K562 (cell line): ENCODE data around the gene STRN3. TPM values are rescaled to one million over a fixed set of nuclear protein-coding genes. Genes with fewer than 3 reads are reported as not detected.

Experiments used
- ATAC-seq: fragments of 200-7000 bp; cut with Tn5 transposase; 3 replicates; pipeline ENCODE4 v1.9.1; 2020; ENCODE audit warnings: moderate library complexity
- BruUV-seq: library from RNA; stranded (reverse); fragments of 400-500 nt; replicated peaks from 2 replicates; lab custom pipeline; 2021; lab: Mats Ljungman, UMichigan
- CTCF ChIA-PET: fragments of 300-600 bp; formaldehyde crosslinking; extraction: SDS; loops from one replicate; lab custom pipeline; 2021; ENCODE audit warnings: low intra/inter-chr PET ratio; lab: Yijun Ruan, JAX
- POLR2A ChIA-PET: fragments of 300-600, 350-650 bp; sonication (Branson Sonifier 250); formaldehyde crosslinking; extraction: SDS; loops from one replicate; lab custom pipeline; 2021; ENCODE audit warnings: antibody characterized with exemption, inconsistent platforms; lab: Yijun Ruan, JAX
- DNase-seq, 4 experiments: peaks; one replicate each; pipeline versions ENCODE4 v3.0.0 to v3.0.0-alpha.2; 2011 to 2018; ENCODE audit warnings: low spot score in 3 of 4, mixed read lengths in 3 of 4; ENCODE audit errors: extremely low read depth in 1 of 4
- FAIRE-seq: peaks from 2 replicates; lab custom pipeline; 2011; peaks lifted over from hg19 to GRCh38; lab: Jason Lieb, UNC
- H2AFZ ChIP-seq: 2 replicates; pipeline ENCODE4 v1.6.0; 2011; ENCODE audit warnings: low read depth, low read length, control low read depth, inconsistent platforms
- H3K27ac ChIP-seq: fragments of 200-600 bp; 3 replicates; pipeline ENCODE4 v1.8.0; 2011; ENCODE audit warnings: low read depth, mild to moderate bottlenecking, control low read depth, inconsistent platforms, low read length, moderate library complexity, mixed read lengths; ENCODE audit errors: extremely low read depth
- H3K27me3 ChIP-seq, 2 experiments: fragments of 300-600 bp in 1 of 2; 2 replicates in 1 of 2; 3 replicates in 1 of 2; pipeline versions ENCODE4 v1.6.0 to v1.8.0; 2011; ENCODE audit warnings: inconsistent platforms in 2 of 2, low read length in 2 of 2, mild to moderate bottlenecking in 1 of 2, mixed read lengths in 1 of 2, moderate library complexity in 1 of 2; ENCODE audit not compliant: control insufficient read depth in 2 of 2, insufficient read depth in 2 of 2
- H3K36me3 ChIP-seq: fragments of 300-600 bp; 3 replicates; pipeline ENCODE4 v1.8.0; 2011; ENCODE audit warnings: mild to moderate bottlenecking, low read length, inconsistent platforms; ENCODE audit not compliant: control insufficient read depth, insufficient read depth
- H3K4me1 ChIP-seq, 2 experiments: fragments of 200-600 bp in 1 of 2; replicated peaks in 1 of 2; 2 replicates in 1 of 2; 3 replicates in 1 of 2; pipeline versions ENCODE4 v1.5.1 to v1.8.0; 2011; ENCODE audit warnings: inconsistent platforms in 2 of 2, low read length in 2 of 2, mild to moderate bottlenecking in 1 of 2, mixed read lengths in 1 of 2, moderate library complexity in 1 of 2; ENCODE audit not compliant: control insufficient read depth in 2 of 2, insufficient read depth in 2 of 2
- H3K4me2 ChIP-seq: 2 replicates; pipeline ENCODE4 v1.6.1; 2011; ENCODE audit warnings: low read length, control low read depth, inconsistent platforms, mixed read lengths; ENCODE audit not compliant: insufficient read depth
- H3K4me3 ChIP-seq: fragments of 200-600 bp; sonication (generic), shearing (Covaris generic); 2 replicates; pipeline ENCODE4 v1.5.1; 2016; ENCODE audit warnings: control low read depth, inconsistent platforms
- H3K79me2 ChIP-seq: fragments of 200-600 bp; 3 replicates; pipeline ENCODE4 v1.8.0; 2011; ENCODE audit warnings: low read length, inconsistent platforms; ENCODE audit not compliant: control insufficient read depth, insufficient read depth
- H3K9ac ChIP-seq, 2 experiments: 2 replicates each; pipeline versions ENCODE4 v1.6.0 to v1.6.1; 2011; ENCODE audit warnings: low read depth in 2 of 2, low read length in 2 of 2, control low read depth in 1 of 2, inconsistent platforms in 1 of 2, mild to moderate bottlenecking in 1 of 2, mixed read lengths in 1 of 2; ENCODE audit not compliant: insufficient read depth in 1 of 2
- H3K9me1 ChIP-seq: one replicate; pipeline ENCODE4 v1.6.0; 2011; ENCODE audit warnings: inconsistent platforms, mild to moderate bottlenecking, low read length, moderate library complexity; ENCODE audit not compliant: control insufficient read depth, insufficient read depth
- H3K9me3 ChIP-seq: replicated peaks from 2 replicates; pipeline ENCODE4 v1.5.1; 2011; ENCODE audit warnings: low read depth, low read length, inconsistent platforms; ENCODE audit not compliant: control insufficient read depth, insufficient read depth
- H4K20me1 ChIP-seq: replicated peaks from 2 replicates; pipeline ENCODE4 v1.6.1; 2011; ENCODE audit warnings: low read length, inconsistent platforms, mixed read lengths; ENCODE audit not compliant: control insufficient read depth, insufficient read depth
- CEBPB ChIP-seq: fragments of 450-650 bp; IDR thresholded peaks from 2 replicates; pipeline ENCODE4 v1.6.1; 2016; ENCODE audit warnings: missing genetic modification characterization, missing compliant biosample characterization
- ELK1 ChIP-seq: sonication (generic); formaldehyde crosslinking; IDR thresholded peaks from 2 replicates; pipeline ENCODE4 v1.8.1; 2022; ENCODE audit warnings: missing genetic modification reagents
- SMARCB1 ChIP-seq: IDR thresholded peaks from 2 replicates; pipeline ENCODE4 v1.6.1; 2011; ENCODE audit warnings: improper control_type of control experiment, low read depth; ENCODE audit not compliant: insufficient read length
- SUPT5H ChIP-seq: fragments of 450-650 bp; IDR thresholded peaks from 2 replicates; pipeline ENCODE4 v1.6.1; 2016
- ZKSCAN8 ChIP-seq: fragments of 200-800 bp; sonication (Bioruptor generic); IDR thresholded peaks from 2 replicates; pipeline ENCODE4 v1.6.1; 2016; ENCODE audit warnings: missing genetic modification characterization, missing compliant biosample characterization
- ZNF175 ChIP-seq: fragments of 200-800 bp; sonication (Bioruptor generic); IDR thresholded peaks from 2 replicates; pipeline ENCODE4 v1.6.1; 2016; ENCODE audit warnings: low read depth, mild to moderate bottlenecking, missing genetic modification characterization, missing compliant biosample characterization
- ZNF699 ChIP-seq: fragments of 250-450 bp; sonication (Bioruptor Pico); IDR thresholded peaks from 2 replicates; pipeline ENCODE4 v1.8.0; 2021; ENCODE audit warnings: mild to moderate bottlenecking, moderate library complexity; ENCODE audit not compliant: insufficient replicate concordance
- WGBS: fragments of 100-300 bp; shearing (Covaris generic); methylation state at CpG from one replicate; pipeline ENCODE4 v1.1.6; 2016; ENCODE audit warnings: low coverage, mixed read lengths; ENCODE audit not compliant: insufficient coverage; ENCODE audit errors: missing lambda C conversion rate; 5-methylcytosine and 5-hydroxymethylcytosine counted together
- in situ Hi-C: fragments of 300-500 bp; cut with MboI; formaldehyde crosslinking; loops from 4 replicates; pipeline ENCODE4 v1.15.0; 2018; ENCODE audit warnings: inconsistent platforms, mixed read lengths
- intact Hi-C: fragments of 100-400 bp; cut with micrococcal nuclease; formaldehyde crosslinking; loops from 2 replicates; pipeline ENCODE4 v1.14.2; 2022
- polyA plus RNA-seq, 8 experiments: library from polyadenylated mRNA; depleted of rRNA in 4 of 8; stranded (reverse) in 5 of 8; unstranded in 3 of 8; fragments of >200 nt; fragmentation: Nextera tagmentation in 2 of 8; fragmentation: Illumina TruSeq in 1 of 8; extraction: Ambion mirVana in 2 of 8; extraction: Trizol in 1 of 8; gene quantifications; 2 replicates each; pipeline versions ENCODE4 v1.2.1 to v1.2.3, GENCODE V29; 2011 to 2014; ENCODE audit warnings: inconsistent platforms in 1 of 8, missing spikeins in 1 of 8
- total RNA-seq, 7 experiments: library from RNA; depleted of rRNA in 6 of 7; stranded (reverse); fragments of >200 nt in 6 of 7; fragmentation: Illumina TruSeq in 2 of 7; extraction: Trizol in 2 of 7; gene quantifications; 2 replicates each; pipeline versions ENCODE4 v1.2.1 to v1.2.3, GENCODE V29; 2011 to 2021; ENCODE audit warnings: low replicate concordance in 1 of 7
- TF ChIP-seq, protein P1 (sequence below), 3 experiments: fragments of 200-800 bp in 1 of 3; sonication (Bioruptor generic) in 1 of 3; sonication (generic) in 1 of 3; formaldehyde crosslinking in 1 of 3; IDR thresholded peaks; 2 replicates each; pipeline versions ENCODE4 v1.6.1 to v1.8.0; 2016 to 2022; ENCODE audit warnings: mild to moderate bottlenecking in 2 of 3, missing compliant biosample characterization in 2 of 3, missing genetic modification characterization in 2 of 3, missing genetic modification reagents in 1 of 3

Gene STRN3
- total and polyA plus RNA-seq, 9 of the 15 experiments (the other 6 are each of a cell fraction or from before 2014, with no cell fraction given): 5.9 to 29.1 (median 16.0) TPM

DNA sequence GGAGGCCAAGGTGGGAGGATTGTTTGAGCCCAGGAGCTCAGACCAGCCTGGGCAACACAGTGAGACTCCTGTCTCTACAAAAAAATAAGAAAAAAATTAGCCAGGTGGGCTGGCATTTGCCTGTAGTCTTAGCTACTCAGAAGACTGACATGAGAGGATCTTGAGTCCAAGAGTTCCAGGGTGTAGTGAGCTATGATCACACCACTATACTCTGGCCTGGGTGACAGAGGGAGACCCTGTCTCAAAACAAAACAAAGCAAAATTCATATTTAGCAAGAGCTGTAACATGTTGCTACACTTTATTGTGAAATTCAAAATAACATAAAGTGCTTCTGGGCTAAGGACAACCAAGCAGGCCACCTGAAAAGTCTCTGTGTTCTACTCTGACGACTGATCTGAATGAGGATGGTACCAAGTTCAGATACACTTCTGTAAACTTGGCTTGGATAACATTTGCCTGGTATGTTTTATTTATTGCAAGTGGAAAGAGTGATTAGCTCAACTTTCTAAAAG lies 11.6 kb upstream of the STRN3 start:
- no peak overlapping the region; the same call in 1 of the 2 replicates for H3K4me2 ChIP-seq
- no peaks in the 10 kb centered on the region; the same call in 1 of the 2 replicates for H3K9me3 ChIP-seq
- peak overlapping the region; percentile 40 for H2AFZ ChIP-seq
- WGBS: 40% methylated on average over 1 of the region's 1 CpG
- intact Hi-C loops (loop anchor here (2.0 kb wide), 1 partner anchor 21 kb away; no protein-coding TSS in a partner anchor), in situ Hi-C loops (no loop called here)
- CTCF ChIA-PET: no interaction called here
- no TSS peak for BruUV-seq
- POLR2A ChIA-PET: interaction anchor here (0.8 to 2.7 kb wide), 6 partner anchors 9 to 169 kb away, joined by 3 to 17 read pairs (median 8); partner anchors contain the start of genes AP4S1 and STRN3
- peak overlapping the region in 1 of 2 experiments; percentile 60; a peak in 2 of 4 replicates for H3K9ac ChIP-seq
- TF ChIP-seq SUPT5H (no peak), ZNF699 (no peak), CEBPB (peak; percentile 20; the same call in 1 of the 2 replicates), ZNF175 (CRISPR knock-in tag) (no peak), ZKSCAN8 (CRISPR knock-in tag) (no peak), SMARCB1 (no peak), ELK1 (CRISPR knock-in tag) (no peak)
- TF ChIP-seq, protein P1, sequence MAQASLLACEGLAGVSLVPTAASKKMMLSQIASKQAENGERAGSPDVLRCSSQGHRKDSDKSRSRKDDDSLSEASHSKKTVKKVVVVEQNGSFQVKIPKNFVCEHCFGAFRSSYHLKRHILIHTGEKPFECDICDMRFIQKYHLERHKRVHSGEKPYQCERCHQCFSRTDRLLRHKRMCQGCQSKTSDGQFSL (CRISPR knock-in tag; IDR thresholded peaks at IDR 0.05): no peak
- TF ChIP-seq, protein P1 (tag; IDR thresholded peaks at IDR 0.05): no peak
- H4K20me1 ChIP-seq: no peaks in the 10 kb centered on the region
- H3K27ac ChIP-seq: peak overlapping the region; percentile 88
- H3K36me3 ChIP-seq: no peaks in the 10 kb centered on the region
- no peak overlapping the region for H3K4me3 ChIP-seq
- H3K79me2 ChIP-seq: peaks cover 2% of the 10 kb centered on the region; the same call in 1 of the 3 replicates
- ATAC-seq: peak; percentile 15; the same call in 1 of the 3 replicates
- peaks cover 22 to 30% of the 10 kb centered on the region in 2 experiments; a peak in 4 of 5 replicates for H3K4me1 ChIP-seq
- H3K27me3 ChIP-seq: no peaks in the 10 kb centered on the region
- DNase-seq: no peak
- no peaks in the 10 kb centered on the region for H3K9me1 ChIP-seq
- no peak for FAIRE-seq
